ENCODE measurements around the gene CHAF1A.

GRCh38 chr19:4370418-4371041 is 31.9 kb upstream of the CHAF1A start:
- no peak for TF ChIP-seq POLR2A (IDR thresholded peaks at IDR 0.05)
- no peak for TF ChIP-seq CTCF (IDR thresholded peaks at IDR 0.05)

All from gastroesophageal sphincter (tissue), 3 donors.